H1 (cell line): ENCODE measurements around the gene RAI14. TPM values are rescaled to one million over a fixed set of nuclear protein-coding genes. Genes with fewer than 3 reads are reported as not detected.

Experiments used
- CTCF ChIA-PET: fragments of 300-600 bp; sonication (Branson Sonifier 250); formaldehyde crosslinking; loops from one replicate; lab custom pipeline; 2021; ENCODE audit not compliant: partially characterized antibody; lab: Charles Lee
- POLR2A ChIA-PET: fragments of 300-600 bp; sonication (Branson Sonifier 250); formaldehyde crosslinking; loops from one replicate; lab custom pipeline; 2021; ENCODE audit warnings: inconsistent platforms; ENCODE audit not compliant: partially characterized antibody; lab: Charles Lee
- DNase-seq, 2 experiments: peaks; one replicate each; pipeline versions ENCODE4 v3.0.0 to v3.0.0-alpha.2; 2010 to 2022; ENCODE audit warnings: low spot score in 2 of 2, low read depth in 1 of 2, mixed read lengths in 1 of 2
- FAIRE-seq: peaks from 2 replicates; lab custom pipeline; 2011; peaks lifted over from hg19 to GRCh38; lab: Jason Lieb, UNC
- H2AFZ ChIP-seq: 2 replicates; pipeline ENCODE4 v1.8.1; 2012; ENCODE audit warnings: low read length, inconsistent platforms
- H2AK5ac ChIP-seq: 2 replicates; pipeline ENCODE4 v1.6.1; 2013; ENCODE audit warnings: low read depth, low read length
- H2BK120ac ChIP-seq: replicated peaks from 2 replicates; pipeline ENCODE3; 2013; ENCODE audit warnings: low read depth, low read length, inconsistent platforms
- H2BK12ac ChIP-seq: 2 replicates; pipeline ENCODE4 v1.6.1; 2013; ENCODE audit warnings: low read depth, low read length
- H2BK15ac ChIP-seq: 2 replicates; pipeline ENCODE4 v1.6.1; 2013; ENCODE audit warnings: low read length
- H2BK20ac ChIP-seq: 2 replicates; pipeline ENCODE4 v1.6.1; 2013; ENCODE audit warnings: low read length
- H2BK5ac ChIP-seq: 2 replicates; pipeline ENCODE4 v1.6.1; 2013; ENCODE audit warnings: low read depth, low read length
- H3K14ac ChIP-seq: 2 replicates; pipeline ENCODE4 v1.6.1; 2013; ENCODE audit warnings: inconsistent platforms; ENCODE audit not compliant: insufficient read length
- H3K18ac ChIP-seq: 2 replicates; pipeline ENCODE4 v1.6.1; 2013; ENCODE audit warnings: low read length; ENCODE audit errors: extremely low read depth
- H3K23ac ChIP-seq: 2 replicates; pipeline ENCODE4 v1.6.1; 2013; ENCODE audit warnings: inconsistent platforms; ENCODE audit not compliant: insufficient read length
- H3K23me2 ChIP-seq: 2 replicates; pipeline ENCODE4 v1.6.1; 2013; ENCODE audit warnings: low read depth, low read length
- H3K27ac ChIP-seq: 2 replicates; pipeline ENCODE4 v1.6.1; 2011; ENCODE audit warnings: low read depth, low read length, inconsistent platforms
- H3K27me3 ChIP-seq, 4 experiments: replicated peaks in 1 of 4; 1 replicate in 1 of 4; 2 replicates in 3 of 4; pipeline versions ENCODE4 v1.6.1 to v1.8.1; 2011 to 2013; ENCODE audit warnings: low read length in 3 of 4, mild to moderate bottlenecking in 3 of 4, inconsistent platforms in 2 of 4, mixed read lengths in 2 of 4, moderate library complexity in 1 of 4; ENCODE audit not compliant: control insufficient read depth in 3 of 4, insufficient read depth in 3 of 4; ENCODE audit errors: extremely low read depth in 1 of 4
- H3K36me3 ChIP-seq, 4 experiments: 2 replicates each; pipeline versions ENCODE4 v1.6.1 to v1.8.1; 2011 to 2013; ENCODE audit warnings: mild to moderate bottlenecking in 4 of 4, low read length in 3 of 4, moderate library complexity in 2 of 4, control low read depth in 1 of 4, inconsistent platforms in 1 of 4; ENCODE audit not compliant: insufficient read depth in 4 of 4, control insufficient read depth in 2 of 4
- H3K4ac ChIP-seq: replicated peaks from 2 replicates; pipeline ENCODE3; 2013; ENCODE audit warnings: low read length, low read depth, mixed read lengths, inconsistent platforms; ENCODE audit not compliant: insufficient read length
- H3K4me1 ChIP-seq, 4 experiments: replicated peaks in 1 of 4; 1 replicate in 1 of 4; 2 replicates in 3 of 4; pipeline versions ENCODE4 v1.6.1 to v1.8.1; 2011 to 2013; ENCODE audit warnings: low read length in 3 of 4, inconsistent platforms in 2 of 4, mixed read lengths in 1 of 4; ENCODE audit not compliant: insufficient read depth in 4 of 4, control insufficient read depth in 3 of 4
- H3K4me2 ChIP-seq, 2 experiments: 2 replicates each; pipeline versions ENCODE4 v1.6.1 to v1.8.1; 2011 to 2013; ENCODE audit warnings: low read depth in 2 of 2, low read length in 2 of 2, control low read depth in 1 of 2, inconsistent platforms in 1 of 2, mild to moderate bottlenecking in 1 of 2; ENCODE audit not compliant: insufficient read depth in 1 of 2
- H3K4me3 ChIP-seq, 4 experiments: fragments of 200-600, 300-600 bp in 1 of 4; sonication (generic), shearing (Covaris generic), sonication (Bioruptor Twin) in 1 of 4; 2 replicates each; pipeline versions ENCODE4 v1.5.1 to v1.8.1; 2011 to 2016; ENCODE audit warnings: low read length in 4 of 4, low read depth in 3 of 4, control low read depth in 2 of 4, inconsistent platforms in 2 of 4, mild to moderate bottlenecking in 2 of 4, mixed read lengths in 1 of 4, moderate library complexity in 1 of 4; ENCODE audit not compliant: insufficient read depth in 2 of 4; ENCODE audit errors: extremely low read depth in 1 of 4
- H3K56ac ChIP-seq: replicated peaks from 2 replicates; pipeline ENCODE3; 2013; ENCODE audit warnings: low read depth, mild to moderate bottlenecking, mixed read lengths, low read length, inconsistent platforms; ENCODE audit not compliant: insufficient read length
- H3K79me1 ChIP-seq: 2 replicates; pipeline ENCODE4 v1.6.1; 2013; ENCODE audit warnings: low read depth, low read length, control low read depth
- H3K79me2 ChIP-seq, 2 experiments: 2 replicates each; pipeline versions ENCODE4 v1.6.1 to v1.8.1; 2012 to 2013; ENCODE audit warnings: low read length in 2 of 2, mild to moderate bottlenecking in 2 of 2, inconsistent platforms in 1 of 2; ENCODE audit not compliant: insufficient read depth in 2 of 2, control insufficient read depth in 1 of 2
- H3K9ac ChIP-seq, 4 experiments: replicated peaks in 1 of 4; 1 replicate in 1 of 4; 2 replicates in 3 of 4; pipeline versions ENCODE4 v1.6.1 to v1.8.1; 2011 to 2013; ENCODE audit warnings: low read depth in 3 of 4, low read length in 3 of 4, control low read depth in 2 of 4, mild to moderate bottlenecking in 2 of 4, moderate library complexity in 2 of 4, inconsistent platforms in 1 of 4; ENCODE audit errors: extremely low read depth in 1 of 4
- H3K9me3 ChIP-seq, 2 experiments: 2 replicates each; pipeline versions ENCODE4 v1.6.1 to v1.8.1; 2012 to 2013; ENCODE audit warnings: mild to moderate bottlenecking in 2 of 2, moderate library complexity in 2 of 2, control low read depth in 1 of 2, inconsistent platforms in 1 of 2, low read depth in 1 of 2, low read length in 1 of 2, mixed read lengths in 1 of 2; ENCODE audit not compliant: insufficient read depth in 2 of 2
- H4K20me1 ChIP-seq, 2 experiments: replicated peaks in 1 of 2; 2 replicates each; pipeline versions ENCODE3 to v1.8.1; 2011 to 2013; ENCODE audit warnings: inconsistent platforms in 2 of 2, low read length in 2 of 2, mild to moderate bottlenecking in 1 of 2; ENCODE audit not compliant: insufficient read depth in 2 of 2, control insufficient read depth in 1 of 2
- H4K5ac ChIP-seq: 2 replicates; pipeline ENCODE4 v1.6.1; 2013; ENCODE audit warnings: low read length, low read depth, mixed read lengths, inconsistent platforms; ENCODE audit not compliant: insufficient read length
- H4K8ac ChIP-seq: 2 replicates; pipeline ENCODE4 v1.8.0; 2013; ENCODE audit warnings: mild to moderate bottlenecking, moderate library complexity, low read length, inconsistent platforms; ENCODE audit not compliant: insufficient read depth; ENCODE audit errors: extremely low read depth
- H4K91ac ChIP-seq: replicated peaks from 2 replicates; pipeline ENCODE3; 2013; ENCODE audit warnings: low read length, mixed read lengths, inconsistent platforms; ENCODE audit not compliant: insufficient read length
- BCL11A ChIP-seq, 2 experiments: IDR thresholded peaks; one replicate each; pipeline ENCODE4 v1.6.1; 2011; ENCODE audit warnings: low read depth in 2 of 2, low read length in 2 of 2, mild to moderate bottlenecking in 2 of 2
- BRCA1 ChIP-seq: IDR thresholded peaks from 2 replicates; pipeline ENCODE4 v1.6.1; 2012; ENCODE audit warnings: low read depth, low read length, improper control_type of control experiment
- EP300 ChIP-seq, 2 experiments: IDR thresholded peaks; 1 replicate in 1 of 2; 2 replicates in 1 of 2; pipeline ENCODE4 v1.6.1; 2011 to 2012; ENCODE audit warnings: low read depth in 2 of 2, low read length in 2 of 2, mild to moderate bottlenecking in 2 of 2, borderline replicate concordance in 1 of 2, inconsistent platforms in 1 of 2, moderate library complexity in 1 of 2
- KDM1A ChIP-seq: fragments of 200-600, 300-600 bp; sonication (generic); IDR thresholded peaks from 2 replicates; pipeline ENCODE4 v1.7.1; 2016; ENCODE audit warnings: mild to moderate bottlenecking, low read length, borderline replicate concordance
- KDM4A ChIP-seq: IDR thresholded peaks from one replicate; pipeline ENCODE4 v1.7.1; 2012; ENCODE audit warnings: low read depth, mild to moderate bottlenecking, moderate library complexity, low read length, inconsistent platforms; ENCODE audit not compliant: severe bottlenecking
- RFX5 ChIP-seq: IDR thresholded peaks from 2 replicates; pipeline ENCODE4 v1.6.1; 2011; ENCODE audit warnings: low read depth, low read length, improper control_type of control experiment, borderline replicate concordance
- RXRA ChIP-seq: IDR thresholded peaks from 2 replicates; pipeline ENCODE4 v1.6.1; 2011; ENCODE audit warnings: low read depth, mild to moderate bottlenecking, low read length, moderate library complexity; ENCODE audit not compliant: insufficient read depth
- SIX5 ChIP-seq: IDR thresholded peaks from 2 replicates; pipeline ENCODE4 v1.6.1; 2011; ENCODE audit warnings: mild to moderate bottlenecking, low read depth, low read length
- SP4 ChIP-seq: IDR thresholded peaks from 2 replicates; pipeline ENCODE4 v1.6.1; 2012; ENCODE audit warnings: low read length, inconsistent platforms
- YY1 ChIP-seq: IDR thresholded peaks from 2 replicates; pipeline ENCODE4 v1.6.1; 2011; ENCODE audit warnings: low read depth, mild to moderate bottlenecking, low read length
- WGBS, 2 experiments: shearing (Covaris generic) in 1 of 2; methylation state at CpG; one replicate each; pipeline versions ENCODE4 v1.1.6 to v1.1.7; 2013 to 2015; ENCODE audit warnings: low lambda C conversion rate in 2 of 2, mixed read lengths in 2 of 2, inconsistent platforms in 1 of 2, low coverage in 1 of 2, missing lambda C conversion rate in 1 of 2; ENCODE audit not compliant: insufficient replicate concordance in 2 of 2, insufficient coverage in 1 of 2, insufficient read length in 1 of 2; ENCODE audit errors: extremely low coverage in 1 of 2, missing lambda C conversion rate in 1 of 2; 5-methylcytosine and 5-hydroxymethylcytosine counted together
- polyA plus RNA-seq, 7 experiments: library from polyadenylated mRNA; depleted of rRNA in 3 of 7; stranded (reverse) in 5 of 7; unstranded in 2 of 7; fragments of >200 nt in 5 of 7; fragments of 200-250 nt in 2 of 7; gene quantifications; 1 replicate in 5 of 7; 2 replicates in 1 of 7; 4 replicates in 1 of 7; pipeline versions ENCODE4 v1.2.1 to v1.2.3, GENCODE V29; 2011 to 2013; ENCODE audit warnings: missing spikeins in 2 of 7, mixed read lengths in 2 of 7
- total RNA-seq: library from RNA; stranded (reverse); fragmentation: NEBNext Ultra II Directional; extraction: Animal tissue kit (Norgen Biotek cat#: 25700); gene quantifications from 2 replicates; pipeline ENCODE4 v1.2.1, GENCODE V29; 2021

RAI14 gene
- total and polyA plus RNA-seq, 2 of the 8 experiments (the other 6 are each of a cell fraction or from before 2014, with no cell fraction given), result 48.4 to 210 TPM

DNA sequence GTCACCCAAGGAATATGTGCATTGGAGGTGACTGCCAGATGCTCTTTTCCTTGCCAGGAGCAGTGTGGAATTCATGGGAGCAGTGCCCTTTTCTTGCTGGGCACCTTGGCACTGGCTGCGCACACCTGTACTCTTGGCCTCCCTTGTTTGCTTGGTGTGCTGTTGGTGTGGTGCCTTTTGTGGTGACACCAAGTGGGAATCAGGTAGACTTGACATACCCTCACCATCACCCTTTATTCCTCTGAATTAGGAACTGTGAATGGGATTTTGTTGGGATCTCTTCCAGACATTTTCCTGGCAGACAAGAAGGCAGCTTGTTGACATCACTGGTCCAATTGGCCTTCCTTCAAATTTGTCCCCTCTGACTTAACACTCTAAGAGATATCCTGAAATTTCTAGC is 82.3 kb downstream of the RAI14 start:
- Histone ChIP-seq H4K20me1 (peaks cover 5 to 11% of the 10 kb centered on the region in 2 experiments), H3K36me3 (peaks cover 0 to 3% (median 0%) of the 10 kb centered on the region in 4 experiments; a peak in 3 of 8 replicates), H3K4ac (no peak overlapping the region), H3K27me3 (no peaks in the 10 kb centered on the region), H2AFZ (no peak overlapping the region), H3K23me2 (no peaks in the 10 kb centered on the region), H3K14ac (no peak overlapping the region), H2BK5ac (no peak overlapping the region), H3K27ac (peak overlapping the region; percentile 42; the same call in 1 of the 2 replicates), H3K56ac (no peak overlapping the region), H2BK20ac (no peak overlapping the region), H2BK15ac (no peak overlapping the region), H3K9ac (no peak overlapping the region), H3K4me3 (no peak overlapping the region), H4K91ac (no peak overlapping the region), H4K8ac (no peak overlapping the region), H3K4me2 (no peak overlapping the region), H3K9me3 (no peaks in the 10 kb centered on the region), H4K5ac (no peak overlapping the region), H3K79me2 (peaks cover 8 to 95% of the 10 kb centered on the region in 2 experiments; a peak in 3 of 4 replicates), H2BK120ac (no peak overlapping the region), H3K23ac (no peak overlapping the region), H3K79me1 (peaks cover 10% of the 10 kb centered on the region), H2AK5ac (no peak overlapping the region), H3K4me1 (peaks cover 6 to 17% (median 9%) of the 10 kb centered on the region in 4 experiments), H2BK12ac (no peak overlapping the region), H3K18ac (no peak overlapping the region)
- DNase-seq (no peak), FAIRE-seq (no peak)
- POLR2A ChIA-PET, result interaction anchor here (0.6 to 3.8 kb wide), 2 partner anchors 17 to 20 kb away, joined by 3 to 12 read pairs; no protein-coding TSS in a partner anchor
- TF ChIP-seq EP300 (IDR thresholded peaks at IDR 0.05; ENCODE audit: borderline replicate concordance in 1 of 2, low read depth in 2 of 2, low read length in 2 of 2) (no peak), BRCA1 (no peak), YY1 (no peak), SIX5 (no peak), BCL11A (IDR thresholded peaks at IDR 0.05; ENCODE audit: low read depth in 2 of 2, low read length in 2 of 2) (no peak), RXRA (no peak), RFX5 (no peak), KDM4A (no peak), SP4 (no peak), KDM1A (no peak)
- WGBS, 2 experiments, result 100% methylated on average over 1 of the region's 1 CpG; no CpG with 5 or more reads in 1 of the 2 experiments
- CTCF ChIA-PET, result interaction anchor here (1.0 to 1.5 kb wide), 4 partner anchors 14 to 61 kb away, joined by 3 to 5 read pairs (median 4); no protein-coding TSS in a partner anchor
